BJ (cell line): Measurements from ENCODE around the gene GALNT2. TPM values are rescaled to one million over a fixed set of nuclear protein-coding genes. Genes with fewer than 3 reads are reported as not detected.

Experiments used
- CTCF ChIA-PET: fragments of 350-600 bp; formaldehyde crosslinking; extraction: SDS; loops from one replicate; lab custom pipeline; 2021; ENCODE audit warnings: antibody characterized with exemption, inconsistent platforms; lab: Yijun Ruan, JAX
- POLR2A ChIA-PET: fragments of 300-600 bp; sonication (Branson Sonifier 250); formaldehyde crosslinking; extraction: SDS; loops from one replicate; lab custom pipeline; 2021; ENCODE audit warnings: antibody characterized with exemption; lab: Charles Lee
- DNase-seq: peaks from one replicate; pipeline ENCODE4 v3.0.0-alpha.2; 2011; ENCODE audit warnings: low read depth
- H3K27me3 ChIP-seq: 2 replicates; pipeline ENCODE4 v1.6.0; 2011; ENCODE audit warnings: low read length; ENCODE audit not compliant: control insufficient read depth, insufficient read depth
- H3K36me3 ChIP-seq: 2 replicates; pipeline ENCODE4 v1.5.1; 2011; ENCODE audit warnings: low read length; ENCODE audit not compliant: control insufficient read depth, insufficient read depth
- H3K4me3 ChIP-seq: 2 replicates; pipeline ENCODE4 v1.5.1; 2011; ENCODE audit warnings: low read depth, mild to moderate bottlenecking, control low read depth, low read length
- CTCF ChIP-seq: IDR thresholded peaks from 2 replicates; pipeline ENCODE4 v1.5.1; 2011; ENCODE audit warnings: low read depth, mild to moderate bottlenecking, control low read depth, inconsistent platforms, low read length, moderate library complexity; ENCODE audit not compliant: insufficient read depth
- polyA plus RNA-seq: library from polyadenylated mRNA; depleted of rRNA; stranded (reverse); fragments of >200 nt; gene quantifications from 2 replicates; pipeline ENCODE4 v1.2.3, GENCODE V29; 2011

The GALNT2 gene
- polyA plus RNA-seq, 1 experiment, result 90.9 TPM

DNA sequence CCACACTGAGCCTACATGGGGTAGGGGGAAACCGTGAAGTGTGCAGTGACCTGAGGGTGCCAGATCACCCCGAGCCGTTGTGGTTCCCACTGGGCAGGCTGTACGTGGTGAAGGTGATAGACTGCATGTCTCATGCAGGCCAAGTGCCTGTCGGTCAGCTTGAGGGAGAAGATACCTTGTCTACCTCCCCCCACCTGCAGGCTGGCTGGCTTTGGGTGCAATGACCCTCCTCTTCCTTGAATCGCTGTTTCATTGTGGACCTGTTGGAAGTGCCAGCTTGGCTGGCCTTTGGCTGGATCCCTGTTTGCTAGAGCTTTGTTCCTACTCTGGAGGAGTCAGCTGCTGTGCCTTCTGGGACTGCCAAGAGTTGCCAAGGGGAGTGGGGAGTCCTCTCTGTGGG, 92.5 kb downstream of the GALNT2 start:
- no peak for DNase-seq
- TF ChIP-seq CTCF, result no peak
- no peaks in the 10 kb centered on the region for H3K27me3 ChIP-seq
- ChIA-PET POLR2A (no interaction called here), CTCF (no interaction called here)
- H3K4me3 ChIP-seq, result no peak overlapping the region
- no peaks in the 10 kb centered on the region for H3K36me3 ChIP-seq

- H3K4me3 ChIP-seq, result no peak overlapping the region
- no peak for TF ChIP-seq CTCF
- no peak for DNase-seq
- no peaks in the 10 kb centered on the region for H3K27me3 ChIP-seq
- H3K36me3 ChIP-seq, result no peaks in the 10 kb centered on the region
- ChIA-PET CTCF (interaction anchor here (0.9 kb wide), 1 partner anchor 24 kb away, joined by 3 read pairs; no protein-coding TSS in a partner anchor), POLR2A (no interaction called here)
Observed at GRCh38 chr1:230160957-230161771, 94.1 kb downstream of the GALNT2 start.

GRCh38 chr1:230163205-230163604, 96.2 kb downstream of the GALNT2 start:
- TF ChIP-seq CTCF, result no peak
- ChIA-PET POLR2A (no interaction called here), CTCF (interaction anchor here (0.6 to 1.4 kb wide), 3 partner anchors 10 to 433 kb away, joined by 3 to 4 read pairs (median 4); no protein-coding TSS in a partner anchor)
- DNase-seq, result peak; percentile 73
- Histone ChIP-seq H3K27me3 (no peaks in the 10 kb centered on the region), H3K4me3 (no peak overlapping the region), H3K36me3 (0 out of 2 replicates have a peak, but pooled peaks cover 1% of the 10 kb centered on the region)

DNA sequence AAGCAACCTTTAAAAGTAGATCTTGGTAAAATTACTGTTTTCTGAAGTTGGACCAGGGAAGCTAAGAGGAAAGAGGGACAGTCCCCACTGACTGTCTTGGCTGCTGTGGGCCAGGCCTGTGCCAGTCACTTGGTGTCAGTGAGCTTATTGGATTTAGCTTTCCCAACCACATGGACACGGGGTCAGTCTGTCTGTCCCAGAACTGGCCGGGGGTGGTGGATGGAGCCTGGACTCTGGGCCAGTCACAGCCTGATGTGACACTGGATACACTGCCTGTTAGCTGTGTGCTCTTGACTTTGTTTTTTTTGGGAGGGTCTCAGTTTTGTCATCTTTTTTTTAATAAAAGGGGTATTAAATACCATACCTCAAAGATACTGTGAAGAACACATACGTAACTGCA, 96.7 kb downstream of the GALNT2 start:
- TF ChIP-seq CTCF, result no peak
- POLR2A ChIA-PET, result no interaction called here

GRCh38 chr1:230165536-230165935, 98.5 kb downstream of the GALNT2 start:
- CTCF ChIA-PET, result no interaction called here
- Histone ChIP-seq H3K27me3 (no peaks in the 10 kb centered on the region), H3K4me3 (no peak overlapping the region), H3K36me3 (0 out of 2 replicates have a peak, but pooled peaks cover 1% of the 10 kb centered on the region)
- DNase-seq, result no peak
- TF ChIP-seq CTCF, result no peak
- POLR2A ChIA-PET, result no interaction called here

More for the DNA sequence above, 96.7 kb downstream of the GALNT2 start:
- Histone ChIP-seq H3K36me3 (0 out of 2 replicates have a peak, but pooled peaks cover 1% of the 10 kb centered on the region), H3K4me3 (no peak overlapping the region), H3K27me3 (no peaks in the 10 kb centered on the region)
- DNase-seq, result no peak
- CTCF ChIA-PET, result no interaction called here
